Measurements from ENCODE around the gene SUN5.

The SUN5 gene

DNA sequence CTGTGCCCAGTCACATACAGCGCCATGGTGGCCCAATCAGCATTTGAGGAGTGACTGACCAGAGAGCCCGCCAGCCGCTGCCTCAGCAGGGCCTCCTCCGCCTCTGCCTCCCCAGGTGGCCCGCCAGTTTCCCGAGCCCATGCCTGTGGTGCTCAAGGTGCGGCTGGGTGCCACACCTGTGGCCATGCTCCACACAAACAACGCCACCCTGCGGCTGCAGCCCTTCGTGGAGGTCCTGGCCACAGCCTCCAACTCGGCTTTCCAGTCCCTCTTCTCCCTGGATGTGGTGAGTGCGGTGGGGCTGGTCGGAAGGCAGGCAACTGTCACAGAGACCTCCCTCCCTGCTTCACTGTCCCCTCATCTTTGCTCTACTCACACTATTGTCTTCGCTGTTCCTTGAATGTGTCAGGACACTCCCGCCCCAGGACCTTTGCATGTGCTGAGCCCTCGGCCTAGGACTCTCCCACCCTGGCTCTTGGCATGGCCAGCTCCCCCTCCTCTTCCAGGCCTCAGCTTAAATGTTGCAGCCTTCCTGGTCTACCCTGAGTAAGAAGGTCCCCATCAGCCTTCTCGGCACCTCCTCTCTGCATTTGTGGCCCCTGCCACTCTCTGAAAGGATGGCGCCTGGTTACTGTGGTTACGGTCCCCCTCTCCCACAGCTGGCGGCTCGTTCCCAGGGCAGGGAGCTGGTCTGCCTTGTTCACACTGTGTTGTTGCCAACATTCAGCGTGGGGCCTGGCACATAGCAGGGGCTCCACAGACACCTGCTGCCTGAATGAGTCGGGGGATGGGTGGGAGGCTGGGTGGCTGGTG lies 15.4 kb upstream of the SUN5 start:
- TF ChIP-seq, protein P1, sequence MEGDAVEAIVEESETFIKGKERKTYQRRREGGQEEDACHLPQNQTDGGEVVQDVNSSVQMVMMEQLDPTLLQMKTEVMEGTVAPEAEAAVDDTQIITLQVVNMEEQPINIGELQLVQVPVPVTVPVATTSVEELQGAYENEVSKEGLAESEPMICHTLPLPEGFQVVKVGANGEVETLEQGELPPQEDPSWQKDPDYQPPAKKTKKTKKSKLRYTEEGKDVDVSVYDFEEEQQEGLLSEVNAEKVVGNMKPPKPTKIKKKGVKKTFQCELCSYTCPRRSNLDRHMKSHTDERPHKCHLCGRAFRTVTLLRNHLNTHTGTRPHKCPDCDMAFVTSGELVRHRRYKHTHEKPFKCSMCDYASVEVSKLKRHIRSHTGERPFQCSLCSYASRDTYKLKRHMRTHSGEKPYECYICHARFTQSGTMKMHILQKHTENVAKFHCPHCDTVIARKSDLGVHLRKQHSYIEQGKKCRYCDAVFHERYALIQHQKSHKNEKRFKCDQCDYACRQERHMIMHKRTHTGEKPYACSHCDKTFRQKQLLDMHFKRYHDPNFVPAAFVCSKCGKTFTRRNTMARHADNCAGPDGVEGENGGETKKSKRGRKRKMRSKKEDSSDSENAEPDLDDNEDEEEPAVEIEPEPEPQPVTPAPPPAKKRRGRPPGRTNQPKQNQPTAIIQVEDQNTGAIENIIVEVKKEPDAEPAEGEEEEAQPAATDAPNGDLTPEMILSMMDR (IDR thresholded peaks at IDR 0.05) = no peak

DNA sequence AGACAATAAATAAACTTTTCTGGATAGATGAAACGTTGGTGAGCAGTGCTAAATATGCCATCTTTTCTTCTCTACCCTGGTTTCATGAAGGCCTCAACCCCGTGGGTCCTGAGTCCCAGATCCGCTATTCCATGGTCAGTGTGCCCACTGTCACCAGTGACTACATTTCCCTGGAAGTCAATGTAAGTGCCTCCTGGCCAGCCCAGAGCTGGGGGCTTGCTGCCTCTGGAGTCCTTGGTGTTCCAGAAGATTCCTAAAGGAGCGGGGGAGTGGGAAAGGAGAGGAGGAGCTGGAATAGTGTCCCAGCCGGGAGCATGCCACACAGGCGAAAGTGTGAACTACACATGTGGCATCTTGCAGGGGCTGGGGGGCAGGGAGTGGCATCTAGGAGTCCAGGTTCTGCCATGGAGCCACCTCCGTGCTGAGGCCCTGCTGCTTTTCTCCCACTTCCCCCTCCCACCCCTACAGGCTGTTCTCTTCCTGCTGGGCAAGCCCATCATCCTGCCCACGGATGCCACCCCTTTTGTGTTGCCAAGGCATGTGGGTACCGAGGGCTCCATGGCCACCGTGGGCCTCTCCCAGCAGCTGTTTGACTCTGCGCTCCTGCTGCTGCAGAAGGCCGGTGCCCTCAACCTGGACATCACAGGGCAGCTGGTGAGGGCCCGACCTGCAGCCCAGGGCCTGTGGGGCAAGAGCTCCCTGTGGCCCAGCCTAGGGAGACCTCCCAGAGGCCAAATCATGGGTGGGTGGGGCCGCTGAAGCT lies 14.1 kb upstream of the SUN5 start:
- TF ChIP-seq, protein P1 (IDR thresholded peaks at IDR 0.05) = no peak

DNA sequence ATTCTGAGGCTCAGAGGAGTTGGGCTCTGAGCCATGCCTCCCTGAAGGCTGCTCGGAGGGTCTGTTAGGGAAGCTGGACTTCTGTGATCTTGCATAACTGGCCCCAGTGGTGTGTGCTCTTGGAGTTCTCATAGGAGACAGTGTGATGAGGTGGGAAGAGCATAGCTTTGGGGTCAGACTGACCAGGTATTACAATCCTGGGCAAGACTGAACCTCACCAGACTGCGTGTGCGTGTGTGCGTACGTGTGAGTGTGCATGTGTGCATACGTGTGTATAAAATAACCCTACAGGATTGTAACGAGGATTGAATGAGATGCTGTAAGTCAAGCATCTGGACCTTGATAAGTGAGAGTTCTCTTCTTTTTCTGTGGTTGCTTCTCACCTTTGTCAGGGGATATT lies 13.3 kb upstream of the SUN5 start:
- TF ChIP-seq, protein P1 (IDR thresholded peaks at IDR 0.05) = no peak

- TF ChIP-seq, protein P1 (IDR thresholded peaks at IDR 0.05) = no peak
Measured at GRCh38 chr20:33016581-33017109, 12.4 kb upstream of the SUN5 start.

DNA sequence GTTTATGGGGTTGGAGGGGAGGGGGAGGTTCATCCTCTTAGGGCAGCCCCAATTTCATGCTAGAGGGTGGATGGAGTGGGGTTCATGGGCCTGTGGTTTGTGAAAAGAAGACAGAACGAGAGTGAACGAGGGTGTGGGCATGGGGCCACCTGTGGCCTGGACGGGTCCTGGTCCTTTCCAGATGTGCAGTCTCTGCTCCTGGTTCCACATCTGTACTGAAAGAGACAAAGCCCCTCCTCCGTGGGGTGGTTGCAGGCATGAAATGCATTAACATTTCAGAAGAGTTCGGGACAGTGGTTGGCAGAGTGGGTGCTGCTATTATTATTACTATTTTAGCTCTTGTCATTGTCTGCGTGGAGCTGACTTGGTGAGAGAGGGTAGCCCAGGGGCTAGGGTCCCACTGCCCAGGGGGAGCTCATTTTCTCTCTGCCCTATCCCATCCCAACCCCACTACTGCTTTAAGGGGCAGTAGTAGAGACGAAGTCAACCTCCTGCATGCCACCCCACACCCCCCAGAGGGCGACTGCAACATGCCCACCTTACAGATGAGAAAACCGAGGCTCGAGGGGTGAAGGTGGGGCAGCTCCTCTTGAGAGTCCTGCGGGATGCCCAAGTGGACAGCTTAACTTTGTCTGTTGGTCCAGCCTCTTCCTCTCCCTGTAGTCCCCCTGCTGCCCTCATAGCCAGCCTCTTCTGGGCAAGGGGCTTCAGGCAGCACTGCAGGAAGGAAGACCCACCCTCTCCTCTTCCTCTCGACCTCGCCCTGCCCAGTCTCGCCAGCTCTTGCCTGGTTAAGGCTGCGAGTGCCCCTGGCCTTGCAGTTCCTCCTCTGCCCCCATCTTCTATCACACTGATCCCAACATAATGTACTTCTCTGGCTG lies 11.7 kb upstream of the SUN5 start:
- TF ChIP-seq, protein P1 (IDR thresholded peaks at IDR 0.05) = no peak

DNA sequence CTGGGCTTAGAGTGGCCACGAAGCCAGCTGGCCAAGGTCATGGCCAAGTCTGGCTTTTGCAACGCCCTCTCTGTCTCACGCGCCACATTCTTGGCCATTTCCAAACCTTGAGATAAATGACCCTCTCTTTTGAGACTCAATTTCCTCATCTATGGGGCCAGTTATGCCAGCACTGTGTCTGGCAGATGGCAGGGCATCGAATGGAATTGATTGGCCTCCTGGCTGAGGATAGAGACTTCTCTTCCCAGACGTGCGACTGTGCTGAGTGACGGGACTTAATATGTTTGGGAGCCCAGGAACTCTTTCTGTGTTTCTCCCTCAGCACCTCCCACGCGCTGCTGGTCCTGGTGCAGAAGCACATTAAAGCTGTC lies 10.9 kb upstream of the SUN5 start:
- TF ChIP-seq, protein P1 (IDR thresholded peaks at IDR 0.05) = no peak
